Liver (tissue), 9 donors: Measurements from ENCODE around the gene TNXB. TPM values are rescaled to one million over a fixed set of nuclear protein-coding genes. Genes with fewer than 3 reads are reported as not detected.
A peak's percentile ranks its signal among the peaks of the same experiment; 100 is the strongest.

Source experiments
- DNase-seq: peaks from one replicate; pipeline ENCODE4 v3.0.0-alpha.2; 2017; ENCODE audit warnings: low spot score
- H3K27ac ChIP-seq, 2 donors: one replicate each; pipeline ENCODE4 v1.7.0; 2013; ENCODE audit warnings: inconsistent platforms in 2 of 2, low read length in 2 of 2, control low read depth in 1 of 2, low read depth in 1 of 2, mild to moderate bottlenecking in 1 of 2
- H3K27me3 ChIP-seq, 4 donors: one replicate each; pipeline versions ENCODE4 v1.6.1 to v1.7.0; 2013; ENCODE audit warnings: low read length in 3 of 4, inconsistent platforms in 1 of 4, mild to moderate bottlenecking in 1 of 4, moderate library complexity in 1 of 4; ENCODE audit not compliant: control insufficient read depth in 4 of 4, insufficient read depth in 4 of 4
- H3K36me3 ChIP-seq, 4 donors: one replicate each; pipeline versions ENCODE4 v1.6.1 to v1.7.0; 2013; ENCODE audit warnings: low read length in 3 of 4, mild to moderate bottlenecking in 3 of 4, low read depth in 1 of 4, moderate library complexity in 1 of 4; ENCODE audit not compliant: control insufficient read depth in 4 of 4, insufficient read depth in 3 of 4
- H3K4me1 ChIP-seq, 4 donors: one replicate each; pipeline versions ENCODE4 v1.6.1 to v1.7.0; 2013; ENCODE audit warnings: low read length in 3 of 4, mild to moderate bottlenecking in 3 of 4, moderate library complexity in 1 of 4; ENCODE audit not compliant: control insufficient read depth in 4 of 4, insufficient read depth in 4 of 4
- H3K4me3 ChIP-seq, 3 donors: one replicate each; pipeline versions ENCODE4 v1.6.1 to v1.7.0; 2013; ENCODE audit warnings: low read length in 3 of 3, control low read depth in 1 of 3, low read depth in 1 of 3, mild to moderate bottlenecking in 1 of 3
- H3K9ac ChIP-seq, 2 donors: one replicate each; pipeline ENCODE4 v1.7.0; 2013; ENCODE audit warnings: low read length in 2 of 2, mild to moderate bottlenecking in 2 of 2, moderate library complexity in 2 of 2, control low read depth in 1 of 2, low read depth in 1 of 2
- H3K9me3 ChIP-seq, 4 donors: one replicate each; pipeline versions ENCODE4 v1.6.1 to v1.7.0; 2013; ENCODE audit warnings: low read length in 3 of 4; ENCODE audit not compliant: control insufficient read depth in 4 of 4
- EGR1 ChIP-seq, 2 donors: IDR thresholded peaks; 2 replicates each; pipeline ENCODE4 v1.6.1; 2016 to 2018; ENCODE audit warnings: antibody characterized with exemption in 2 of 2, low read depth in 2 of 2
- FOXA2 ChIP-seq: IDR thresholded peaks from 2 replicates; pipeline ENCODE4 v1.6.1; 2016; ENCODE audit warnings: antibody characterized with exemption
- HNF4A ChIP-seq, 2 donors: conservative IDR thresholded peaks; 2 replicates each; pipeline ENCODE4 v1.6.1; 2016; ENCODE audit warnings: antibody characterized with exemption in 2 of 2, mild to moderate bottlenecking in 2 of 2
- HNF4G ChIP-seq: IDR thresholded peaks from 2 replicates; pipeline ENCODE4 v1.6.1; 2016; ENCODE audit warnings: antibody characterized with exemption
- TAF1 ChIP-seq: conservative IDR thresholded peaks from 2 replicates; pipeline ENCODE4 v1.6.1; 2016; ENCODE audit warnings: antibody characterized with exemption, mild to moderate bottlenecking
- YY1 ChIP-seq: IDR thresholded peaks from 2 replicates; pipeline ENCODE4 v1.6.1; 2016; ENCODE audit warnings: antibody characterized with exemption, mild to moderate bottlenecking
- whole genome bisulfite sequencing: extraction: QIAGEN DNeasy Blood & Tissue Kit; methylation state at CpG from one replicate; pipeline ENCODE4 v1.1.7; 2013; 5-methylcytosine and 5-hydroxymethylcytosine counted together
- polyA plus RNA-seq, 2 donors: library from polyadenylated mRNA; stranded (reverse) in 1 of 2; unstranded in 1 of 2; fragments of 200-250 nt in 1 of 2; fragments of >200 nt in 1 of 2; fragmentation: Nextera tagmentation in 1 of 2; extraction: Ambion mirVana in 1 of 2; gene quantifications; one replicate each; pipeline versions ENCODE4 v1.2.1 to v1.2.3, GENCODE V29; 2013 to 2015
- total RNA-seq, 2 donors: library from RNA; depleted of rRNA; stranded (reverse); fragments of >200 nt; gene quantifications; one replicate each; pipeline ENCODE4 v1.2.3, GENCODE V29; 2014
- TF ChIP-seq, protein P1 (sequence below): fragments of 150-350 bp; IDR thresholded peaks from 2 replicates; pipeline ENCODE4 v1.5.1; 2017; ENCODE audit warnings: improper control_type of control experiment, low read depth, low read length; ENCODE audit not compliant: missing input control
- TF ChIP-seq, protein P2 (sequence below): IDR thresholded peaks from 2 replicates; pipeline ENCODE4 v1.6.1; 2016; ENCODE audit warnings: antibody characterized with exemption
- TF ChIP-seq, protein P3 (sequence below): IDR thresholded peaks from 2 replicates; pipeline ENCODE4 v1.6.1; 2016; ENCODE audit warnings: antibody characterized with exemption
- TF ChIP-seq, protein P4 (sequence below): IDR thresholded peaks from 2 replicates; pipeline ENCODE4 v1.6.1; 2016; ENCODE audit warnings: antibody characterized with exemption, mild to moderate bottlenecking
- TF ChIP-seq, protein P5 (sequence below): IDR thresholded peaks from 2 replicates; pipeline ENCODE4 v1.6.1; 2016; ENCODE audit warnings: antibody characterized with exemption
- donor health status: healthy.
- donor health status: healthy.
- donor health status: healthy.
- donor health status: healthy.
- donor health status: healthy.

Gene TNXB, protein sequence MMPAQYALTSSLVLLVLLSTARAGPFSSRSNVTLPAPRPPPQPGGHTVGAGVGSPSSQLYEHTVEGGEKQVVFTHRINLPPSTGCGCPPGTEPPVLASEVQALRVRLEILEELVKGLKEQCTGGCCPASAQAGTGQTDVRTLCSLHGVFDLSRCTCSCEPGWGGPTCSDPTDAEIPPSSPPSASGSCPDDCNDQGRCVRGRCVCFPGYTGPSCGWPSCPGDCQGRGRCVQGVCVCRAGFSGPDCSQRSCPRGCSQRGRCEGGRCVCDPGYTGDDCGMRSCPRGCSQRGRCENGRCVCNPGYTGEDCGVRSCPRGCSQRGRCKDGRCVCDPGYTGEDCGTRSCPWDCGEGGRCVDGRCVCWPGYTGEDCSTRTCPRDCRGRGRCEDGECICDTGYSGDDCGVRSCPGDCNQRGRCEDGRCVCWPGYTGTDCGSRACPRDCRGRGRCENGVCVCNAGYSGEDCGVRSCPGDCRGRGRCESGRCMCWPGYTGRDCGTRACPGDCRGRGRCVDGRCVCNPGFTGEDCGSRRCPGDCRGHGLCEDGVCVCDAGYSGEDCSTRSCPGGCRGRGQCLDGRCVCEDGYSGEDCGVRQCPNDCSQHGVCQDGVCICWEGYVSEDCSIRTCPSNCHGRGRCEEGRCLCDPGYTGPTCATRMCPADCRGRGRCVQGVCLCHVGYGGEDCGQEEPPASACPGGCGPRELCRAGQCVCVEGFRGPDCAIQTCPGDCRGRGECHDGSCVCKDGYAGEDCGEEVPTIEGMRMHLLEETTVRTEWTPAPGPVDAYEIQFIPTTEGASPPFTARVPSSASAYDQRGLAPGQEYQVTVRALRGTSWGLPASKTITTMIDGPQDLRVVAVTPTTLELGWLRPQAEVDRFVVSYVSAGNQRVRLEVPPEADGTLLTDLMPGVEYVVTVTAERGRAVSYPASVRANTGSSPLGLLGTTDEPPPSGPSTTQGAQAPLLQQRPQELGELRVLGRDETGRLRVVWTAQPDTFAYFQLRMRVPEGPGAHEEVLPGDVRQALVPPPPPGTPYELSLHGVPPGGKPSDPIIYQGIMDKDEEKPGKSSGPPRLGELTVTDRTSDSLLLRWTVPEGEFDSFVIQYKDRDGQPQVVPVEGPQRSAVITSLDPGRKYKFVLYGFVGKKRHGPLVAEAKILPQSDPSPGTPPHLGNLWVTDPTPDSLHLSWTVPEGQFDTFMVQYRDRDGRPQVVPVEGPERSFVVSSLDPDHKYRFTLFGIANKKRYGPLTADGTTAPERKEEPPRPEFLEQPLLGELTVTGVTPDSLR (N-terminal part only)
- 10 to 100 TPM in 1 of 2 donors, 1 to 10 TPM in 1; 6.8 to 17.1 TPM for total RNA-seq
- polyA plus RNA-seq, result 1 to 10 TPM; 3.0 to 4.4 TPM

DNA sequence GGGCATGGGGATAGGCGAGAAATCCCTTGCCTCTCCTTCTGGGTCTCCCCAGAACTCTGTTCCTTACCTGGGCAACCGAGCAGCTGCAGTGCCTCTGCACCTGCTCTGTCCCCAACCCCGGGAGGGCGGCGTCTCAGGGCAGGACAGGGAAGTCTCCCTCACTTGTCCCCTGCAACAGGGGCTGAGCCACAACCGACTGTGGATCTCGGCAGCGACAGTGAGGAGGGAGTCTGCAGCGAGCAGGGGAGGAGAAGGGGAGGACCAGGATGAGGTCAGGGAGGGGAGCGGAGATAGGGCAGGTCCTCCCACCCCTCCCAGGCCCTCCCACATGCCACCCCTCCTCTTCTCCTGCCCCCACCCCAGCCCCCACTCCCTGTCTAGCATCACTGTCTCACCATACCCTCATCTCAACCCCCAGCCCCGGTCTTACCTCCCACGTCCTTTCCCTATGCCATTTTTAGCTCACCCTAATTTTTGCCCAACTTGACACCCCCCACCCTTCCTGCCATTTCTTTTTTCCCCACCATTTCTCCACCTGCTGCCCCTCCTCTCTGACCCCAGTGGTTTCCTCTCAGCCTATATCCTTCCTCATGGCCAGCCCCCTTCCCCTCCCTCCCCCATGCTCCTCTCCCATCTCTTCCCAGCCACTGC, at the start of gene TNXB:
Gene TNXB (minus strand): TSS at position 225 of the 651 bp plus-strand sequence. CDS start 11,140 bp downstream, outside the sequence.
- Histone ChIP-seq H3K36me3 (no peaks in the 10 kb centered on the region), H3K27me3 (peaks cover 0 to 2% (median 0%) of the 10 kb centered on the region in 4 donors), H3K4me1 (peaks cover 3 to 13% (median 8%) of the 10 kb centered on the region in 4 donors), H3K4me3 (peak within 1 kb of the TSS in 1 of 3 donors; percentile 12), H3K9me3 (no peaks in the 10 kb centered on the region), H3K9ac (no peak within 1 kb of the TSS), H3K27ac (peak within 1 kb of the TSS; percentile 37 to 62)
- TF ChIP-seq, protein P1, sequence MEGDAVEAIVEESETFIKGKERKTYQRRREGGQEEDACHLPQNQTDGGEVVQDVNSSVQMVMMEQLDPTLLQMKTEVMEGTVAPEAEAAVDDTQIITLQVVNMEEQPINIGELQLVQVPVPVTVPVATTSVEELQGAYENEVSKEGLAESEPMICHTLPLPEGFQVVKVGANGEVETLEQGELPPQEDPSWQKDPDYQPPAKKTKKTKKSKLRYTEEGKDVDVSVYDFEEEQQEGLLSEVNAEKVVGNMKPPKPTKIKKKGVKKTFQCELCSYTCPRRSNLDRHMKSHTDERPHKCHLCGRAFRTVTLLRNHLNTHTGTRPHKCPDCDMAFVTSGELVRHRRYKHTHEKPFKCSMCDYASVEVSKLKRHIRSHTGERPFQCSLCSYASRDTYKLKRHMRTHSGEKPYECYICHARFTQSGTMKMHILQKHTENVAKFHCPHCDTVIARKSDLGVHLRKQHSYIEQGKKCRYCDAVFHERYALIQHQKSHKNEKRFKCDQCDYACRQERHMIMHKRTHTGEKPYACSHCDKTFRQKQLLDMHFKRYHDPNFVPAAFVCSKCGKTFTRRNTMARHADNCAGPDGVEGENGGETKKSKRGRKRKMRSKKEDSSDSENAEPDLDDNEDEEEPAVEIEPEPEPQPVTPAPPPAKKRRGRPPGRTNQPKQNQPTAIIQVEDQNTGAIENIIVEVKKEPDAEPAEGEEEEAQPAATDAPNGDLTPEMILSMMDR, result no peak
- no peak for TF ChIP-seq FOXA2
- DNase-seq, result no peak
- 15% methylated on average over 12 of the region's 12 CpGs for WGBS

DNA sequence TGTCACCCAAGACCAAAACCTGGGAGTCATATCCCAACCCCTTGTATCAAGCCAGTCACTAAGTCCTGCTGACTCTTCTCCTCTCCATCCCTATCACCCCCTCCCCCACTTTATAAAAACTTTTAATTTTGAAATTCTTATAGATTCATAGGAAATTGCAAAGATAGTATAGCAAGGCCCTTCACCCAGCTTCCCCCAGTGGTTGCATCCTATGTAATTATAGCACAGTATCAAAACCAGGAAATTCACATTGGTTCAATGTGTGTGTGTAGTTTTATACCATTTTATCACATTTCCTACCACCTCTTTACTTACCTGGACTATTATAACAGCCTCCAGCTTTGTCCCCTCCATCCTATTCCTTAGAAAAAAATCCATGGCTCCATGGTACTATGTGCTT, 48.9 kb upstream of the TNXB start:
- H3K27me3 ChIP-seq, result no peaks in the 10 kb centered on the region
- H3K9me3 ChIP-seq, result no peaks in the 10 kb centered on the region
- peaks cover 6 to 24% (median 13%) of the 10 kb centered on the region in 4 donors for H3K4me1 ChIP-seq
- H3K27ac ChIP-seq, result no peak overlapping the region
- H3K9ac ChIP-seq, result no peak overlapping the region
- TF ChIP-seq EGR1 (IDR thresholded peaks at IDR 0.05; ENCODE audit: low read depth in 2 of 2) (no peak), HNF4A (conservative IDR thresholded peaks at IDR 0.05) (no peak), HNF4G (no peak), YY1 (no peak), FOXA2 (no peak), TAF1 (no peak)
- TF ChIP-seq, protein P2, sequence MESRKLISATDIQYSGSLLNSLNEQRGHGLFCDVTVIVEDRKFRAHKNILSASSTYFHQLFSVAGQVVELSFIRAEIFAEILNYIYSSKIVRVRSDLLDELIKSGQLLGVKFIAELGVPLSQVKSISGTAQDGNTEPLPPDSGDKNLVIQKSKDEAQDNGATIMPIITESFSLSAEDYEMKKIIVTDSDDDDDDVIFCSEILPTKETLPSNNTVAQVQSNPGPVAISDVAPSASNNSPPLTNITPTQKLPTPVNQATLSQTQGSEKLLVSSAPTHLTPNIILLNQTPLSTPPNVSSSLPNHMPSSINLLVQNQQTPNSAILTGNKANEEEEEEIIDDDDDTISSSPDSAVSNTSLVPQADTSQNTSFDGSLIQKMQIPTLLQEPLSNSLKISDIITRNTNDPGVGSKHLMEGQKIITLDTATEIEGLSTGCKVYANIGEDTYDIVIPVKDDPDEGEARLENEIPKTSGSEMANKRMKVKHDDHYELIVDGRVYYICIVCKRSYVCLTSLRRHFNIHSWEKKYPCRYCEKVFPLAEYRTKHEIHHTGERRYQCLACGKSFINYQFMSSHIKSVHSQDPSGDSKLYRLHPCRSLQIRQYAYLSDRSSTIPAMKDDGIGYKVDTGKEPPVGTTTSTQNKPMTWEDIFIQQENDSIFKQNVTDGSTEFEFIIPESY, result no peak
- TF ChIP-seq, protein P3, sequence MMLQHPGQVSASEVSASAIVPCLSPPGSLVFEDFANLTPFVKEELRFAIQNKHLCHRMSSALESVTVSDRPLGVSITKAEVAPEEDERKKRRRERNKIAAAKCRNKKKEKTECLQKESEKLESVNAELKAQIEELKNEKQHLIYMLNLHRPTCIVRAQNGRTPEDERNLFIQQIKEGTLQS, result no peak
- TF ChIP-seq, protein P4, sequence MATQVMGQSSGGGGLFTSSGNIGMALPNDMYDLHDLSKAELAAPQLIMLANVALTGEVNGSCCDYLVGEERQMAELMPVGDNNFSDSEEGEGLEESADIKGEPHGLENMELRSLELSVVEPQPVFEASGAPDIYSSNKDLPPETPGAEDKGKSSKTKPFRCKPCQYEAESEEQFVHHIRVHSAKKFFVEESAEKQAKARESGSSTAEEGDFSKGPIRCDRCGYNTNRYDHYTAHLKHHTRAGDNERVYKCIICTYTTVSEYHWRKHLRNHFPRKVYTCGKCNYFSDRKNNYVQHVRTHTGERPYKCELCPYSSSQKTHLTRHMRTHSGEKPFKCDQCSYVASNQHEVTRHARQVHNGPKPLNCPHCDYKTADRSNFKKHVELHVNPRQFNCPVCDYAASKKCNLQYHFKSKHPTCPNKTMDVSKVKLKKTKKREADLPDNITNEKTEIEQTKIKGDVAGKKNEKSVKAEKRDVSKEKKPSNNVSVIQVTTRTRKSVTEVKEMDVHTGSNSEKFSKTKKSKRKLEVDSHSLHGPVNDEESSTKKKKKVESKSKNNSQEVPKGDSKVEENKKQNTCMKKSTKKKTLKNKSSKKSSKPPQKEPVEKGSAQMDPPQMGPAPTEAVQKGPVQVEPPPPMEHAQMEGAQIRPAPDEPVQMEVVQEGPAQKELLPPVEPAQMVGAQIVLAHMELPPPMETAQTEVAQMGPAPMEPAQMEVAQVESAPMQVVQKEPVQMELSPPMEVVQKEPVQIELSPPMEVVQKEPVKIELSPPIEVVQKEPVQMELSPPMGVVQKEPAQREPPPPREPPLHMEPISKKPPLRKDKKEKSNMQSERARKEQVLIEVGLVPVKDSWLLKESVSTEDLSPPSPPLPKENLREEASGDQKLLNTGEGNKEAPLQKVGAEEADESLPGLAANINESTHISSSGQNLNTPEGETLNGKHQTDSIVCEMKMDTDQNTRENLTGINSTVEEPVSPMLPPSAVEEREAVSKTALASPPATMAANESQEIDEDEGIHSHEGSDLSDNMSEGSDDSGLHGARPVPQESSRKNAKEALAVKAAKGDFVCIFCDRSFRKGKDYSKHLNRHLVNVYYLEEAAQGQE, result no peak
- TF ChIP-seq, protein P5, sequence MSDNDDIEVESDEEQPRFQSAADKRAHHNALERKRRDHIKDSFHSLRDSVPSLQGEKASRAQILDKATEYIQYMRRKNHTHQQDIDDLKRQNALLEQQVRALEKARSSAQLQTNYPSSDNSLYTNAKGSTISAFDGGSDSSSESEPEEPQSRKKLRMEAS, result no peak
- TF ChIP-seq, protein P1, result no peak
- H3K4me3 ChIP-seq, result no peak overlapping the region
- peaks cover 7 to 11% (median 10%) of the 10 kb centered on the region in 4 donors for H3K36me3 ChIP-seq
- DNase-seq, result no peak
